Glutamatergic neuron (in vitro differentiated cells): ENCODE results near the gene SPATA33. TPM values are rescaled to one million over a fixed set of nuclear protein-coding genes. Genes with fewer than 3 reads are reported as not detected.
A peak's percentile ranks its signal among the peaks of the same experiment; 100 is the strongest.
"Not testable (repeated sequence)": the region's sequence is repeated elsewhere in the genome, so short reads cannot be mapped to it uniquely, and the experiment has no call there.

ENCODE experiments used
- DNase-seq: peaks from one replicate; pipeline ENCODE4 v3.0.0; 2022
- H3K27ac Mint-ChIP-seq: one replicate; pipeline ENCODE4 v1.8.0; 2020; ENCODE audit warnings: mild to moderate bottlenecking, mixed read lengths, inconsistent platforms; ENCODE audit not compliant: unreplicated experiment
- H3K27me3 Mint-ChIP-seq: one replicate; pipeline ENCODE4 v1.8.0; 2020; ENCODE audit warnings: mild to moderate bottlenecking, moderate library complexity, mixed read lengths, inconsistent platforms; ENCODE audit not compliant: unreplicated experiment
- H3K36me3 Mint-ChIP-seq: one replicate; pipeline ENCODE4 v1.8.0; 2020; ENCODE audit warnings: mild to moderate bottlenecking, mixed read lengths, inconsistent platforms; ENCODE audit not compliant: unreplicated experiment
- H3K4me1 Mint-ChIP-seq: one replicate; pipeline ENCODE4 v1.8.0; 2020; ENCODE audit warnings: mild to moderate bottlenecking, low read depth, mixed read lengths, inconsistent platforms; ENCODE audit not compliant: unreplicated experiment
- H3K4me3 Mint-ChIP-seq: one replicate; pipeline ENCODE4 v1.8.0; 2020; ENCODE audit warnings: mild to moderate bottlenecking, mixed read lengths, inconsistent platforms; ENCODE audit not compliant: unreplicated experiment
- H3K9me3 Mint-ChIP-seq: one replicate; pipeline ENCODE4 v1.8.0; 2020; ENCODE audit warnings: mild to moderate bottlenecking, moderate library complexity, mixed read lengths, inconsistent platforms; ENCODE audit not compliant: unreplicated experiment
- CTCF ChIP-seq: fragments of 200-600 bp; sonication (generic); IDR thresholded peaks from one replicate; pipeline ENCODE4 v1.5.0; 2021; ENCODE audit not compliant: partially characterized antibody, unreplicated experiment
- total RNA-seq: library from RNA; stranded (reverse); fragmentation: NEBNext Ultra II Directional; extraction: Animal tissue kit (Norgen Biotek cat#: 25700); gene quantifications from one replicate; pipeline ENCODE4 v1.2.1, GENCODE V29; 2021; ENCODE audit not compliant: unreplicated experiment

SPATA33 gene
- total RNA-seq, 1 donor from 2014 or later, result 18.0 TPM

DNA sequence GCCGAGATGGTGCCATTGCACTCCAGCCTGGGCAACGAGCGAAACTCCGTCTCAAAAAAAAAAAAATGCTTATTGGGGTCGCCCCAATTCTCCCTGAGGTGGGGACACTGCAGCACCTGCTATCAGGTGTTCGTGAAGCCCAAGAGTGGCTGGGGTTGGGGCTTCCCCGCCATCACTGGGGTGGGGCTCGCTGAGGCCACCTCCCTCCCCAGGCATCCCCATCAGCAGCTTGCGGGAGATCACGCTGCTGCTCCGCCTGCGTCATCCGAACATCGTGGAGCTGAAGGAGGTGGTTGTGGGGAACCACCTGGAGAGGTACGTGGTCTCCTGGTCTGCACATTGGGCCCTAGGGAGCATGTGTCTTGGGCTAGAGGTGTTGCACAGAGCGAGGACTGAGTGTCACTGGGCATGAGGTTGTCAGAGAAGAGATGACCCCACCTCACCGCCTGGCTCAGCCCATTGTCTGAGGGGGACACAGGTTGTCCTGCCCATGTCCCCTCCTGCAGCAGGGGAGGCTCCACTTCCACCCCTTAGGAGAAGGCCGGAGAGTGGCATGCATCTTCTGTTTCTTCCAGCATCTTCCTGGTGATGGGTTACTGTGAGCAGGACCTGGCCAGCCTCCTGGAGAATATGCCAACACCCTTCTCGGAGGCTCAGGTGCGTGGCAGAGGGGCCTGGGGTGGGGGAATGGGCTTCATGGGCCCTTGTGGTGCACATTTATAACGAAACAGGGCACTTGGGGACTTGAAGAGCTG is 33.8 kb downstream of the SPATA33 start:
- H3K4me3 Mint-ChIP-seq, result no peak overlapping the region
- TF ChIP-seq CTCF, result no peak

DNA sequence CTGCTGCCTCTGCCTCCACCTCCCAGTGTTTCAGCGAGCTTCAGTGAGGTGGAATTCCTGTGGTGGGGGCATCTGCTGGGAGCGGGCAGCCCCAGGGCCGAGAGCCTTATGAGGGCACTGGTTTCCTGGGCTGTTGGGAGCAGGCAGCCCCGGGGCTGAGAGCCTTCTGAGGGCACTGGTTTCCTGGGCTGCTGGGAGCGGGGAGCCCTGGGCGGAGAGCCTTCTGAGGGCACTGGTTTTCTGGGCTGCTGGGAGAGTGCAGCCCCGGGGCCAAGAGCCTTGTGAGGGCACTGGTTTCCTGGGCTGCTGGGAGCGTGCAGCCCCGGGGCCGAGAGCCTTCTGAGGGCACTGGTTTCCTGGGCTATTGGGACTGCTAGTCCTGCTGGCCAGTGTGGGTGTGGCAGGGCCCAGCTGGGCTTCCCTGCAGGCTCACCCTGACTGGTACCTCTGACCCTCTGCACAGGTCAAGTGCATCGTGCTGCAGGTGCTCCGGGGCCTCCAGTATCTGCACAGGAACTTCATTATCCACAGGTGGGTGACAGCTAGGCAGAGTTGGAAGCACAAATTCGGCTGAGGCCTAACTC is 34.4 kb downstream of the SPATA33 start:
- peaks cover 7% of the 10 kb centered on the region for H3K4me1 Mint-ChIP-seq
- no peaks in the 10 kb centered on the region for H3K36me3 Mint-ChIP-seq
- no peak for TF ChIP-seq CTCF
- H3K4me3 Mint-ChIP-seq, result no peak overlapping the region
- DNase-seq, result no peak
- H3K27ac Mint-ChIP-seq, result no peak overlapping the region
- peaks cover 12% of the 10 kb centered on the region for H3K27me3 Mint-ChIP-seq
- H3K9me3 Mint-ChIP-seq, result peaks cover 11% of the 10 kb centered on the region

More for the DNA sequence above, 33.8 kb downstream of the SPATA33 start:
- DNase-seq, result no peak
- Mint-ChIP-seq H3K9me3 (peaks cover 11% of the 10 kb centered on the region), H3K27ac (no peak overlapping the region), H3K36me3 (no peaks in the 10 kb centered on the region), H3K27me3 (peaks cover 12% of the 10 kb centered on the region), H3K4me1 (peaks cover 7% of the 10 kb centered on the region)

GRCh38 chr16:89693289-89693731 is 35.7 kb downstream of the SPATA33 start:
- Mint-ChIP-seq H3K4me3 (no peak overlapping the region), H3K9me3 (peaks cover 5% of the 10 kb centered on the region), H3K4me1 (peaks cover 2% of the 10 kb centered on the region), H3K27me3 (peaks cover 8% of the 10 kb centered on the region), H3K27ac (no peak overlapping the region), H3K36me3 (no peaks in the 10 kb centered on the region)
- TF ChIP-seq CTCF, result no peak
- DNase-seq, result no peak

GRCh38 chr16:89693931-89694783 is 36.5 kb downstream of the SPATA33 start:
- no peak for DNase-seq
- Mint-ChIP-seq H3K4me1 (peaks cover 3% of the 10 kb centered on the region), H3K36me3 (no peaks in the 10 kb centered on the region), H3K27me3 (peaks cover 8% of the 10 kb centered on the region), H3K4me3 (no peak overlapping the region), H3K9me3 (peaks cover 9% of the 10 kb centered on the region), H3K27ac (no peak overlapping the region)
- TF ChIP-seq CTCF, result no peak

DNA sequence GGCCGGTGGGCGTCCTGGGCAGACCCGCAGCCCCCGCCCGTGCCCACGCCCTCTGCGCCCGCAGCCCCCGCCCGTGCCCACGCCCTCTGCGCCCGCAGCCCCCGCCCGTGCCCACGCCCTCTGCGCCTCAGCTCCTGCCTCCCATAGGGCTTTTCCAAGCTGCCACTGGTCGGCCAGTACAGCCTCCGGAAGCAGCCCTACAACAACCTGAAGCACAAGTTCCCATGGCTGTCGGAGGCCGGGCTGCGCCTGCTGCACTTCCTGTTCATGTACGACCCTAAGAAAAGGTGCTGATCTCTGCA is 37.1 kb downstream of the SPATA33 start:
- H3K4me3 Mint-ChIP-seq, H3K36me3 Mint-ChIP-seq, H3K9me3 Mint-ChIP-seq, H3K4me1 Mint-ChIP-seq, DNase-seq, H3K27me3 Mint-ChIP-seq: not testable (repeated sequence)
- H3K27ac Mint-ChIP-seq, result peak overlapping the region; percentile 22
